Activated CD4-positive, CD25-positive, alpha-beta regulatory T cell (primary cell): Measurements from ENCODE around the gene NACC2.

Experiments used
- DNase-seq, 4 experiments: peaks; one replicate each; lab custom pipeline; 2025; lab: John Stamatoyannopoulos, UW

Gene NACC2

DNA sequence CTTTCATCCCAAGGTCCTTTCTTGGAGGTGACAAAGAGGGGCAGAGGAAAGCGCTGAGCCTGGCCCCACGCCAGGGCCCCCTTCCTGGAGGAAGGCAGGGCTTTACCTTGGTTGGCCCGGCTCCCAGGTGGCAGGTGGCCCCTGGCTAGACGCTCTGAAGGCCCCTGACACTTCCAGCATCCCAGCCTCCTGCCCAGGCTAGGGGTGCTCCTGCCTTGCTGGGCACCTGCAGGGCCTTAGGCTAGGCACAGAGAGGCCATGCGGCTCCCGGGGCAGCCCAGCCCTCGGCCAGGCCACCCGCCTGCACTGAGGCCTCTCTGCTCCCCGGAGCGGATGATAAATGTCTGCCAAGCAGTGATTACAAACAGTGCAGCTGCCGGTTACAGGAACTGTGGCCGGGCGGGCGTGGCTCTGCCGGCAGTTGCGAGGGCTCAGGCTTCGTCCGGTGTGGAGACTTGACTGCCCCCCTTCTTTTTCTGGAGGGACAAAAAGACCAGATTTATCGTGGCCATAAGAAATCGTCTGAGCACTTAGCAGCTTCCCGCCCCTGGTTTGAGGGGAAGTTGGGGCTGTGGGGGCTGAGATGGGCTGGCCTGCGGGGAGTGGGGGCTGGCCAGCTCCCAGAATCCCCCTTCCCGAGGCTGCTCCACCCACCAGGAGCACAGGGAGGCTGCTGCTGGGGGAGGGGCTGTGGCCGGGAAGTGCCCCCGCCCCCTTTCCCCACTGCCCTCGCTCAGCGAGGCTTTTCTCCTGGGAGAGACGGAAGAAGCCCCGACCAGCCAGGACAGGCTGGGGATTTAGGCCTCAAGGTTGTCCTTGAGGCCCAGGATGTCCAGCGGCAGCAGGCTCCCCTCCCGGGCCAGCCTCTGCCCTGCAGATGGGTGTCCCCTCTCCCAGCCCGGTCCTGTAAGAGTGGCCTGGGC lies 102.3 kb downstream of the NACC2 start:
- DNase-seq = peak in 3 of 4 experiments; percentile 11 to 25 (median 24)

DNA sequence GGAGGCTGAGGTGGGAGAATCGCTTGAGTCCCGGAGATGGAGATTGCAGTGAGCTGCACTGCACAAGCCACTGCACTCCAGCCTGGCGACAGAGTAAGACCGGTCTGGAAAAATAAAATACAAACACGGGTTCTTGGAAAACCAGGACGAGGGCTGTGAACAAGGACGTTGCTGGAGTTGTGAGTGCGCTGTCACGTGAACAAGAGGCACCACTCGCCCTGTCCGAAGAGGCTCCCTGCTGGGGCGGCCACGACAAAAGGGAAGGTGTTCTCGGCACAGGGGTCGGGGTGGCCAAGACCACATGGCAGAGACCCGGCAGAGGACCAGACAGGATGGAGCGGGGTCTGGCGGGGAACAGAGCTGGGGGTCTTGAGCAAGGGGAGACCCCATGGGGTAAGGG lies 103.3 kb downstream of the NACC2 start:
- DNase-seq = no peak

- DNase-seq = peak in 3 of 4 experiments; percentile 17 to 35 (median 19)
Measured at GRCh38 chr9:135990468-135991429, 104.3 kb downstream of the NACC2 start.

DNA sequence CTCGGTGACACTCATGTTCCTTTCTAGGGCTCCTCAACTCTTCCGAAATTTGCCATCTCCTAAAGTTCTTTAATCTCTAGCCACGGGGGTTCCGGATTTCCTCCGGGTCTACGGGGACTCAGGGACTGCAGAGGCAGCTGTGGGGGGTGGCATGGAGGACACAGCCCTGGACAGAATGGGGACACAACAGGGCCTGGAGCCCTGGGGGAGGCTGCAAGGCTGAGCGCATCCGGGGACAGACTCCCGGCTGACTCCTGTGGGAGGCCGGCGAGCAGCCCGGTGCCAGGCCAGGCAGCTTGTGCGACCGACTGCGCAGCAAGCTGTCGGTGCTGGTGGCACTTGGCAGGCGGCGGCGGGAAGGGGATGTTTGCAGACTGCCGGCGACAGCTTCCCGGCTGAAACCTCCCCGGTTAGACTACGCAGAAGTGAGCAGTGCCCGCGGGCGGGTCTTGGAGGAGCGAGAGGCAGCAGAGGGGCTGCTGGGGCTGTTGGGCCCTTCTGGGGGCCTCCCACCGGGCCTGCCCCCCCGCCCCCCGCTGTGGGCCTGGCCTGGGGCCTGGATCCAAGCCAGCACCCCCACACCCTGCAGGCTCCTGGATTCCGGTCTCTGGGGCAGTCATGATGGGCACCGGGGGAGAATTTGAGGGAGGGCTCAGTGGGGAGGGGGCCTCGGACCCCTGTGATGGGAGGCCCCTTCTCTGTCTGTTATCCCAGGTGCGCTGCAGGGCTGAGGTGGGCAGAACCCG lies 105.2 kb downstream of the NACC2 start:
- DNase-seq = peak in 1 of 4 experiments; percentile 19

- no peak for DNase-seq
Measured at GRCh38 chr9:135989157-135989556, 105.9 kb downstream of the NACC2 start.

DNA sequence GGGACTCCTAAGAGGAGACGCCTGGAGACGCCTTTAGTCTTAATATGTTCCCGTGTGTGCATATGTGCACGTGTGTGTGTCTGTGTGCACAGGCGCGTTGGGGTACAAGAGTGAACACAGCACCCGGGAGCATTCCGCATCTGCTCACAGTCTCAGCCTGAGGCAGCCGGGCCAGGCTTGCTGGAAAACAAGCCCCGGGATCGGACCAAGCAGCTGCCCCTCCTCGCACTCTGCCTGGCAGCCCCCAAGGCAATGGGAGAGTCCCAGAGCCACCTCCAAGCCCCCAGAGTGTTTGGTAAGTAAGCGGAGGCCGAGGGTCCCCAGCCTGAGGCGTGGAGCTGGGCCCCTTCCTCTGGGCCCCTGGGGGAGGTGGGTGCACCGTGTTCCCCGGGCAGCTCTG lies 106.6 kb downstream of the NACC2 start:
- no peak for DNase-seq

GRCh38 chr9:135987838-135988404 lies 107.2 kb downstream of the NACC2 start:
- no peak for DNase-seq

- no peak for DNase-seq
Measured at GRCh38 chr9:135986605-135987004, 108.5 kb downstream of the NACC2 start.

DNA sequence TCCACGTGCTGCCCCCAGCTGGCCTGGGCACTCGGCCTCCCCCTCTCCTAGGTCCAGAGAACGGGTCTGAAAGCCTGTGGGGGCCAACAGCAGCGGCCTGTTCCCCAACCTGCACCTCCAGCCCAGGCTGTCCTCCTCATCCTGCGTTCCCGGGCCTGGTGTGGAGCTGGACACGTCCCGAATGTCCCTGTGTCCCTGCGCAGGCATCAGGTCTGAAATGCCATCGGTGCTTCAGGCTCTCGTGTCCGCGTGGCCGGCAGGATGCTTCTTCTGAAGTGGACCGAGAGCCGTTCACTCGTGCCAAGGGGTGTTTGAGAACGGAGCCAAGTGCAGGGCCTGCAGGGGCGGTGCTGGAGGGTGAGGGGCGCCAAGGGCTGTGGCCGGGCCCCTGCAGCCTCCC lies 109.2 kb downstream of the NACC2 start:
- DNase-seq = no peak

DNA sequence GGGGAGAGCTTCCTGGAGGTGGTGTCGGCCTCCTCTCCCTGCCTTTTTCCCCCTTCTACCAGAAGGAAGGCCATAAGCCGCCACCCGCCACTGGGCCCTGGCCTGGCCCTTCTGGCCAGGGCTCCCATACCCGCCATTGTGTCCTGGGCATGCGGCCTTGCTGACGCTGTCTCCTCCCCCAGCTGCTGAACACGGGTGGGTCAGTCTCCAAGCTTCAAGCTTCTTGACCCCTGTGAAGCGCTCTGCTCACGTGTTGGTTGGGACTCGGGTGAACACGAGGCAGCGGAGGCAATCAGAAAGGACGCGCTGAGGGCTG lies 109.7 kb downstream of the NACC2 start:
- no peak for DNase-seq

DNA sequence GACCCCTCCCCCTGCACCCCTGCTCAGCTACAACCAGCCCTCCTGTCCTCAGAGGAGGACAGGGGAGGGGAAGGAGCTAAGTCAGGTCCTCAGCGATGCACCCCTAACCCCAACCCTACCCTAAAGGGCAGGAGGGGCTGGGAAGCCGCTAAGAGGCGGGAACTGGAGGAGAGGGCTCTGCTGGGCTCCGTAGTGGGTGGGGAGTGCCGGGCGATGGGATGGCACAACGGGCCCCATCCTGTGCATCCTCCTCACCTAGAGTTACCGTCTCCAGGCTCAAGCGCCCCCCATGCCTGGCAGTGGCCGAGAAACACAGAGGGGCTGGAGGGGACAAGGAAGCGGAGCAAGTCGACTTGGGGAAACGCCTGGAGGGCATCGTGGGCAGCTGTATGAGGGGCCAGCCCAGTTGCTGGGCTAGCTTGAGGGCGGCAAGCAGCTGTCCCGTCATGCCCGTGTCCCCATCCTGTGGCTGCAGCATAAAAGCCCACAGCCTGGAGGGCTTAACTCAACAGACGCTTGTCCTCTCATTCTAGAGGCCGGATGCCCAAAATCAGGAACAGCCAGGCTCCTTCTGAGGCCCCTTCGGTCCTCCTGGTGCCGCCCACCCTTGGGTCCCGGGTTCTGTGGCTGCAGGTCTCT lies 110.9 kb downstream of the NACC2 start:
- DNase-seq = no peak

DNA sequence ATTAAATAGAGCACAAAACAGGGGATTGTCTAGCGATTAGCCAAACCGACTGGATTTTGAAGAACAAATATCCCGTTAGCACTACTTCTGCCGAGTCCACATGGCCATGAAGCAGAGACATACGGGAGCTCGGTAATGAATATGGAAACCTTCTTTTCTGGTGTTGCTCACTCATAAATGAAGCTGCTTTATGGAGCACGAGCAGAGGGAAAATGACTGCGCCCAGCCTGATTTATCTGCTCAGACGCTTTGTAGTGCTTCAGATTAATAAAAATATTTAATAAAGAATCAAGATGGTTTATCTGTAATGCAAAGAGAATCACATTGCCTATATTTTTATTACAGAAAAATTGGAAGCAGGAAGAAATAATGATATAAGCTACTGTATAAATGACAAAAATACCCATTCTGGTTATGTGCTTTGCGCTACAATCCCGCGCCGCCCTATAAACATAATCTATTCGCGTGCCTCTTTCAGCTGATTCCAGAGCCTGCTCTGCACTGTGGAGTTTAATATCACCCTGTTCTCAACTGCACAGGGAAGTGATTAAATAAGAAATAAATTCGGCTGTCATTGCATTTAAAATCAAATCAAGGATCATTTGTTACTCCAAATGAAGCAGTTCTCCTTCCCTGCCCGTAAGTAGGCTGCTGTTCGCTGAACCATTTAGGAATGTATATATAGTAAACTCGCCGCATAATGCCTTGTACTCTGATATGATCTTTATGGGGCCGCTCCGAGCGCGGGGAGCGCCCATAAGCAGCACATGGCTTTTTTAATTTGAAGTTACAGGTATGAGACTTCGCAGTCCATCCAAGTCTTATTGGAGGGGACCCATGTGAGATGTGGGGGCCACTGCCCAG lies 111.6 kb downstream of the NACC2 start:
- no peak for DNase-seq

DNA sequence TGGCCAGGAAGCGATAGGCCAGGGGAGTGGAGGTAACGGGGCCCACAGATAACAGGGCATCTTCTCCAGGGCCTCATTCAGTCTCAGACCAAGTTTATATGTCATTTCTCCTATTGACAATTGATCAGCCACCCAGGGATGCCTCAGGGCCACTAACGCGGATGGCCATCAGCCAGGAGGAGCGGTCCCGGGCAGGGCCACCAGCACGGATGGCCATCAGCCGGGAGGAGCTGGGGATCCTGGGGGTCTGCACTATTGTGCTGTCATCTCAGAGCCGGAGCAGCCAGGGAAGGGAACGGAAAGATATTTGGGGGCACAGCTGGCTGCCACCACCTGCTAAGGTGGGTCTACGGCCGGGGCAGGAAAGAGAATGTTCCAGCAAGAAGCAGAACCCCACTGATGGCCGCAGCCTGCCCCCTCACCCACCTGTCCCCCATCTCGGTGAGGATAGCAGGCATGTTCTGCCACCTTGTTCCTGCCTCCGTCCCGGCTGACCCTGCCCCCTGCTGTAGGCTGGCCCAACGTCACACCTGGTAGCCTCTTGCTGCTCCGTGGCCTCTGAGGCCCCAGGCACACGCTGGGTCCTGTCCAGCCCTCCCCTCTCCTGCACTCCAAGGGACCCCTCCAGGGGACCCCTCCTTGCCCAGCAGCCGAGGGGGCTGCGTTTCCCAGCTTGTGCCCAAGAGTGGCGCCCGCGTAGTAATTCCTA lies 112.4 kb downstream of the NACC2 start:
- DNase-seq = no peak

DNA sequence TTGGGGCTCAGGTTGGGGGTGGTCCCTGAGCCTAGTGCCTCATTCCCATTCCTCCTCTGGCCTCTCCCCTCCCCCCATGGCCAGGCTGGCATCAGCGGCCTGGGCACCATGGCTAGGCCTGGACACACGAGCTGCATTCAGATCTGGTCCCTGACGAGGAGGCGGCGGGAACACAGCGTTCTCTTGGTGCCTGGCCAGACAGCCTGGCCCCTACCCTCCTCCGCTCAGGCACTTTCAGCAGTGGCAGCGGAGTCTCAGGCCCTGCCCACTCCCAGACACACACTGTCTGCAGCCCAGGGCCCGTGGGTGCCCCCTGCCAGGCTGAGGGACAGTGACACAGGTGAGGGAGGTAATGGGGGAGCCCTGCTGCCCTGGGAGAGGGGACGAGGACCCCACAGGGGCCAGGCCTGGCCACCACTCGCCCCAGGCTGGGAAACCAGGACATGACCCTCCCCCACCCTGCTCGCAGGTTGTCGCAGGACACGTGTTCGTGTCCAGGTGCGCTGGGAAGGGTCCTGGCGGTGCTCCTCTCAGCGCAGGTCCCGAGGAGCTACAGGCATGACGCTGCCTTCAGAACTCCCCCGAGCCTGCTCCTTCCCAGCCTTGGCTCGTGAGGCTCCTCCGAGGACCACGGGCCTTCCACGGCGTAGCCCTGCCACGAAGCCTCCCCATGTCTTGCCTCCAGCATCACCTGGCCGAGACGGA lies 114.0 kb downstream of the NACC2 start:
- no peak for DNase-seq

DNA sequence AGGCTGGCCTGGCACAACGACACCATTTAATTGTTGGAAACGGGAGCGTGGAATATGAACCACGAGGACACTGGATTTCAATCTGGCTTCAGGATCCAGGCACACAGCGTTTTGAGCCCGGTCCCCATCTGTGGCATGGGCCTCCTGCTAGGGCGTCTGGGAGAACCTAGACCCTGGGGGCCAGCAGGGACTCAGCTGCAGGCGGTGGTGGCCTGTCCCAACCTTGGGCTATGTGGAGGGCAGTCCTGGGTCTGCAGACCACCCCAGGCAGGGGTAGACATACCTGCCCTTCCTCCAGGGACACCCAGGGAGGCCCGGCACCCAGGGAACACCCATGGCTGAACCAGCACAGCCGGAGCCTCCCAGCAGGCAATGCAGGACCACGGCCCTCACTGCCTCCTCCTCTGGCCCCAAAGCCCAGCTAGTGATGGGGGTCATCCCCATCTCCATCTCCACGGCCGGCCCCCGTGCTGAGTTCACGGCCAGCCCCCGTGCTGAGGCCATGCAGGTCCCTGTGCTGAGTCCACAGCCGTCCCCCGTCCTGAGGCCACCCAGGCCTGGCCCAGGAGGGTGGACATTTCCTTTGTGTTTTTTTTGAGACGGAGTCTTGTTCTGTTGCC lies 115.4 kb downstream of the NACC2 start:
- no peak for DNase-seq

DNA sequence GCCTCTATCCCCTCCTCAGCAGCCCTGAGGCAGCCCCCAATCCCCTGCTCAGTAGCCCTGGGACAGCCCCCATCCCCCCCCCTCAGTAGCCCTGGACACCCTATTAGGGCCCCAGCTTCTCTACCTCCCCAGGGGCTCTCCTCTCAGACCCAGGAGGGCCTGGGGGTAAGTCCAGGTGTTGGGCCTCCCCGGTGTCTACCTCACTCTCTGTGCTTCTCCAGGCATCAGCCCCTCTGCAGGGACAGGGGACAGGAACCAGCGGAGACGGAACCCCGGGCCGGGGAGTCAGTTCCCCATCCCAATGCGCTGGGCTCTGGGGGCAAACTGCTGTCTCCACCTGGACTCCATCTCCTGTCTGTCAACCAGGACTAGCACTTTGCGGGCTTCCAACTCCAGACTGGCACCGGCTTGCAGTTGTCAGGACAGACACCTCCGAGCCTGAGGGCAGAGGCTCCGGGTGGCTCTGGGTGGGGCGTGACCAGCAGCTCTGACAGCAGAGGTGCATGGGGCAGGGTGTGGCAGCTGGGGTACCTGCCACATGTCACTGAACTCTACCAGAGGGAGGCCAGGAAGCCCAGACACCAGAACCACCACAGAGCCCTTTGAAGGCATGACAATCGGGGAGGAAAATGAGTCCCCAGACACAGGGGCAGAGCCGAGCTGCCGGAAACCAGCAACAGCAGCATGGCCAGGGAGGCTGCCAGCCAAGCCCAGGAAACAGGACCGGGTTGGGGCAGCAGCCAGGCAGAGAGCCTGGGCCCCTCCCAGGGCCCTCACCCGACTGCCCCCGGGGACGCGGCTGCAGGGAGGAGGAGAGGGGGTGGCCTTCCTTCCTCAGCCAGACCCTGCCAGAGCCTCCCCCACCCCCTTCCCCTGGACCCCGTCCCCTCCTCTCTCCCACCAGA lies 116.2 kb downstream of the NACC2 start:
- DNase-seq = peak in 2 of 4 experiments; percentile 29 to 39

DNA sequence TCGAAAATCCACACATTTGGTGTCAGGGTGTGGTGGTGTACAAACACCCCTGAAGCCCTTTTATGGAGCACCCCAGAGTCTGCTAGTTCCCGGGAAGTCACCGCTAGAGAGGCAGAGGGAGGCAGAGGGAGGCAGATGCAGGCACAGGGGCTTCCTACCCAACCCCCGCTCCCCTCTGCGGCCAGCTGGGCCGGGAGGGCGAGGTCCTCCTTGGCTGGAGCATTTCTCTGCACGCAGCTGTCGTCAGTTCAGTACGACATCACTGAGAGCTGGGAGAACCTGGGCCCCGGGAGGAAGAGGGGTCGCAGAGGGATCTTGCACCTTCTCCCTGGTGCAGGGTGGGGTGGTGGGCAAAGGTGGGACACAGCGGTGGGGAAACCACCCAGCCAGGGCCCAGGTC lies 118.1 kb downstream of the NACC2 start:
- no peak for DNase-seq
